Urinary bladder (tissue), 4 donors: ENCODE data around the gene NIPAL3. TPM values are rescaled to one million over a fixed set of nuclear protein-coding genes. Genes with fewer than 3 reads are reported as not detected.
"Not testable (repeated sequence)": the region's sequence is repeated elsewhere in the genome, so short reads cannot be mapped to it uniquely, and the experiment has no call there.

Source experiments
- DNase-seq: peaks from one replicate; pipeline ENCODE4 v3.0.0-alpha.2; 2015; ENCODE audit errors: extremely low spot score
- H3K27ac ChIP-seq: one replicate; pipeline ENCODE4 v1.5.1; 2013; ENCODE audit warnings: low read depth, mild to moderate bottlenecking, moderate library complexity
- H3K36me3 ChIP-seq: one replicate; pipeline ENCODE4 v1.6.1; 2013; ENCODE audit warnings: mild to moderate bottlenecking, moderate library complexity; ENCODE audit not compliant: insufficient read depth
- H3K4me1 ChIP-seq: one replicate; pipeline ENCODE4 v1.6.1; 2013; ENCODE audit warnings: mild to moderate bottlenecking, moderate library complexity; ENCODE audit not compliant: insufficient read depth
- H3K4me3 ChIP-seq: one replicate; pipeline ENCODE4 v1.5.1; 2013; ENCODE audit warnings: low read depth, low read length
- WGBS: extraction: QIAGEN DNeasy Blood & Tissue Kit; methylation state at CpG from one replicate; pipeline ENCODE4 v1.1.7; 2013; 5-methylcytosine and 5-hydroxymethylcytosine counted together
- polyA plus RNA-seq: library from polyadenylated mRNA; stranded (reverse); fragments of 200-250 nt; gene quantifications from one replicate; pipeline ENCODE4 v1.2.3, GENCODE V29; 2013
- total RNA-seq: library from RNA; depleted of rRNA; stranded (reverse); fragments of >200 nt; gene quantifications from one replicate; pipeline ENCODE4 v1.2.3, GENCODE V29; 2014
- donor health status: healthy with polysubstance abuse.
- donor health status: healthy.

Gene NIPAL3
- total and polyA plus RNA-seq, 2 donors, result 10.8 to 13.9 TPM

GRCh38 chr1:24443241-24443656 lies 27.6 kb downstream of the NIPAL3 start:
- peaks cover 3% of the 10 kb centered on the region for H3K36me3 ChIP-seq
- 26% methylated on average over 2 of the region's 2 CpGs for WGBS

GRCh38 chr1:24446446-24446845 lies 30.8 kb downstream of the NIPAL3 start:
- not testable (repeated sequence) for H3K27ac ChIP-seq, H3K4me1 ChIP-seq, H3K36me3 ChIP-seq, H3K4me3 ChIP-seq, DNase-seq
- 95% methylated on average over 2 of the region's 2 CpGs for WGBS

More at GRCh38 chr1:24443241-24443656, 27.6 kb downstream of the NIPAL3 start:
- DNase-seq, result no peak
- no peak overlapping the region for H3K27ac ChIP-seq
- no peak overlapping the region for H3K4me3 ChIP-seq
- no peaks in the 10 kb centered on the region for H3K4me1 ChIP-seq

- WGBS, result 57% methylated on average over 4 of the region's 4 CpGs
- DNase-seq, result no peak
- Histone ChIP-seq H3K36me3 (peaks cover 3% of the 10 kb centered on the region), H3K4me3 (no peak overlapping the region), H3K27ac (no peak overlapping the region), H3K4me1 (no peaks in the 10 kb centered on the region)
Observed at GRCh38 chr1:24450316-24450715, 34.7 kb downstream of the NIPAL3 start.

- H3K36me3 ChIP-seq, result no peaks in the 10 kb centered on the region
- no peaks in the 10 kb centered on the region for H3K4me1 ChIP-seq
- H3K4me3 ChIP-seq, result no peak overlapping the region
- WGBS, result 95% methylated on average over 5 of the region's 5 CpGs
- H3K27ac ChIP-seq, result no peak overlapping the region
- no peak for DNase-seq
Observed at GRCh38 chr1:24450857-24451397, 35.3 kb downstream of the NIPAL3 start.

GRCh38 chr1:24451746-24452145 lies 36.1 kb downstream of the NIPAL3 start:
- DNase-seq, result no peak
- H3K4me3 ChIP-seq, result no peak overlapping the region
- no peaks in the 10 kb centered on the region for H3K4me1 ChIP-seq
- no peaks in the 10 kb centered on the region for H3K36me3 ChIP-seq
- no peak overlapping the region for H3K27ac ChIP-seq
- 84% methylated on average over 3 of the region's 3 CpGs for WGBS

- 74% methylated on average over 8 of the region's 8 CpGs for WGBS
- H3K27ac ChIP-seq, result no peak overlapping the region
- H3K4me1 ChIP-seq, result no peaks in the 10 kb centered on the region
- no peaks in the 10 kb centered on the region for H3K36me3 ChIP-seq
- no peak for DNase-seq
- H3K4me3 ChIP-seq, result no peak overlapping the region
Observed at GRCh38 chr1:24452922-24453485, 37.4 kb downstream of the NIPAL3 start.

GRCh38 chr1:24454673-24455072 lies 39.1 kb downstream of the NIPAL3 start:
- 80% methylated on average over 5 of the region's 5 CpGs for WGBS

GRCh38 chr1:24455272-24455671 lies 39.7 kb downstream of the NIPAL3 start:
- Histone ChIP-seq H3K4me1 (no peaks in the 10 kb centered on the region), H3K4me3 (no peak overlapping the region), H3K36me3 (no peaks in the 10 kb centered on the region), H3K27ac (no peak overlapping the region)
- WGBS, result 96% methylated on average over 5 of the region's 5 CpGs
- no peak for DNase-seq

More at GRCh38 chr1:24454673-24455072, 39.1 kb downstream of the NIPAL3 start:
- no peak overlapping the region for H3K27ac ChIP-seq
- H3K4me3 ChIP-seq, result no peak overlapping the region
- no peaks in the 10 kb centered on the region for H3K36me3 ChIP-seq
- no peak for DNase-seq
- no peaks in the 10 kb centered on the region for H3K4me1 ChIP-seq

- WGBS, result 88% methylated on average over 3 of the region's 3 CpGs
- Histone ChIP-seq H3K4me1 (no peaks in the 10 kb centered on the region), H3K4me3 (no peak overlapping the region), H3K27ac (no peak overlapping the region), H3K36me3 (no peaks in the 10 kb centered on the region)
- DNase-seq, result no peak
Observed at GRCh38 chr1:24457866-24458265, 42.3 kb downstream of the NIPAL3 start.

GRCh38 chr1:24459551-24460266 lies 44.1 kb downstream of the NIPAL3 start:
- Histone ChIP-seq H3K36me3 (no peaks in the 10 kb centered on the region), H3K4me1 (no peaks in the 10 kb centered on the region), H3K4me3 (no peak overlapping the region), H3K27ac (no peak overlapping the region)
- 82% methylated on average over 6 of the region's 6 CpGs for WGBS
- no peak for DNase-seq

- not testable (repeated sequence) for H3K27ac ChIP-seq, DNase-seq, H3K4me1 ChIP-seq, H3K4me3 ChIP-seq, H3K36me3 ChIP-seq
- 85% methylated on average over 4 of the region's 4 CpGs for WGBS
Observed at GRCh38 chr1:24462128-24462527, 46.5 kb downstream of the NIPAL3 start.

GRCh38 chr1:24463776-24464735 lies 48.5 kb downstream of the NIPAL3 start:
- H3K27ac ChIP-seq, result no peak overlapping the region
- H3K36me3 ChIP-seq, result no peaks in the 10 kb centered on the region

GRCh38 chr1:24465099-24465498 lies 49.5 kb downstream of the NIPAL3 start:
- Histone ChIP-seq H3K4me3 (no peak overlapping the region), H3K27ac (no peak overlapping the region), H3K36me3 (no peaks in the 10 kb centered on the region), H3K4me1 (no peaks in the 10 kb centered on the region)
- WGBS, result 71% methylated on average over 4 of the region's 4 CpGs
- no peak for DNase-seq

More at GRCh38 chr1:24463776-24464735, 48.5 kb downstream of the NIPAL3 start:
- Histone ChIP-seq H3K4me1 (no peaks in the 10 kb centered on the region), H3K4me3 (no peak overlapping the region)
- WGBS, result 56% methylated on average over 14 of the region's 14 CpGs
- no peak for DNase-seq
